GM21529 (cell line): ENCODE results near the gene FSHR.

ENCODE experiments used
- ATAC-seq: cut with Tn5 transposase; IDR thresholded peaks from one replicate; pipeline ENCODE4 v1.9.1; 2021; ENCODE audit not compliant: unreplicated experiment

Gene FSHR, protein sequence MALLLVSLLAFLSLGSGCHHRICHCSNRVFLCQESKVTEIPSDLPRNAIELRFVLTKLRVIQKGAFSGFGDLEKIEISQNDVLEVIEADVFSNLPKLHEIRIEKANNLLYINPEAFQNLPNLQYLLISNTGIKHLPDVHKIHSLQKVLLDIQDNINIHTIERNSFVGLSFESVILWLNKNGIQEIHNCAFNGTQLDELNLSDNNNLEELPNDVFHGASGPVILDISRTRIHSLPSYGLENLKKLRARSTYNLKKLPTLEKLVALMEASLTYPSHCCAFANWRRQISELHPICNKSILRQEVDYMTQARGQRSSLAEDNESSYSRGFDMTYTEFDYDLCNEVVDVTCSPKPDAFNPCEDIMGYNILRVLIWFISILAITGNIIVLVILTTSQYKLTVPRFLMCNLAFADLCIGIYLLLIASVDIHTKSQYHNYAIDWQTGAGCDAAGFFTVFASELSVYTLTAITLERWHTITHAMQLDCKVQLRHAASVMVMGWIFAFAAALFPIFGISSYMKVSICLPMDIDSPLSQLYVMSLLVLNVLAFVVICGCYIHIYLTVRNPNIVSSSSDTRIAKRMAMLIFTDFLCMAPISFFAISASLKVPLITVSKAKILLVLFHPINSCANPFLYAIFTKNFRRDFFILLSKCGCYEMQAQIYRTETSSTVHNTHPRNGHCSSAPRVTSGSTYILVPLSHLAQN

DNA sequence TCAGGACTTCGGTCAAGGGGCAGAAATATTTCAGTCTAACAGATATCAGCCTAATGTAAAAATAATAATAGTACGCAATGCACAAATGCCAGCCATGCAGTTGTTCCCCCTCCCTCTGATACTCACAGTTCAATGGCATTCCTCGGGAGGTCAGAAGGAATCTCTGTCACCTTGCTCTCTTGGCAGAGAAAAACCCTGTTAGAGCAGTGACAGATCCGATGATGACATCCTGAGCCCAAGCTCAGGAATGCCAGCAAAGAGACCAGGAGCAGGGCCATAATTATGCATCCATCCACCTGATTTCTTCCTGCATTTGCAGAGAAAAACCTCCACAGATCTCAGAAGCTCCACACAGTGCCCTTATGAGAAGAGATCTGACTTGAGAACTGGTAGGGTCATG is at the start of gene FSHR:
TSS of gene FSHR (minus strand) at position 376 of the 400 bp plus-strand sequence. CDS start at position 278, 98 bp downstream.
- no peak for ATAC-seq

DNA sequence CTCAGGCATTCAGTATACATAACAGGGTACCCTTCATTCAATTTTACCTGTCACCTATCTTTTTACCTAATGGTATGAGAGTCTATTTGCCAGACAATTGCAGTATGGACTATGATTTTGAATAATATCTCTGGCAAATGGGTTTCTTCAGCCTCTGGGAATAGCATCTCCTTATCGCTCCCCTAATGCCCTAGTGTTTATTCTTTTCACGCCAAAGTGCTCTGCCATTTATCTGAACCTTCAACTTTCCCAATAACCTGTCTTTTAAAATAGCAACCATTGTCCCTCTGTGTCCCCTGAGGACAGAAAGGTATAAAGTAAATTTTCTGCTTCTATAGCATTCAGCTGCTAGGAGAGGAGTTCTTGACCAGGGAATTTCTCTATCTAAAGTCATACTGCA is 45.0 kb upstream of the FSHR start:
- ATAC-seq, result no peak

DNA sequence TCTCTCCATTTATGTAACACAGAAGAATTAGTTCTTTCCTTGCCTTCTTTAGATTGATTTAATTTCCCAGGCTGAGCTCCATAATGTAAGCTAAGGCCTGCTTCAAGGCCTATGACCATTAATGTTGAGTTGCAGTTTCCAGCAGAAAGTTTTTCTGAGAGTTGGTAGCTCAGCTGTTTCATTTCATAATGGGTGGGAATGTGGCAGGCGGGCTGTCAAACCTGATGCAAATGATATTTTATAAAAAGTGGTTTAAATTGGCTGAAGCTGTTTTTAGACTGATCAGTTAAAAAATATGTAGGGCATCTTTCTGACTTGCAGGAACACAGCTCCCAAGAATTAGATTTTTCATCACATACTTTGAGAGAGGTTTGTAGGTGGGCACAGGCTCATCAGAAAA is 40.4 kb upstream of the FSHR start:
- no peak for ATAC-seq

DNA sequence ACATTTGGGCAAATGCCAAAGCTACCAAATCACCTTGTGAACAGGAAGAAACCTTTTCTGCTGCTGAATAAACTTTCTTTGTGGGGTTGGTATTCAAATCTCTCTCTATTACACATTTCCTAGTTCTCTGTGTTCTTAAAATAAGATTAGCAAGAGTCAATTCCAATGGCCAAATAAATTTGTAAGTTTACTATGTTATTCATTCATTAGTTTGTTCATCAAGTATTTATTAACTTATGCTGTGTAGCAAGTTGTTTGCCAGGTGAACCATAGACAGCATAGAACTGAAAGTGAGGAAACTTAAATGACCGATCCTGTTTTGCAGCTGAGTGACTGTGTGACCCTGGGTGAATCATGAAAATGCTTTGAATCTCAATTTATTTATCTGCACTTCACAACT is 37.7 kb upstream of the FSHR start:
- no peak for ATAC-seq

DNA sequence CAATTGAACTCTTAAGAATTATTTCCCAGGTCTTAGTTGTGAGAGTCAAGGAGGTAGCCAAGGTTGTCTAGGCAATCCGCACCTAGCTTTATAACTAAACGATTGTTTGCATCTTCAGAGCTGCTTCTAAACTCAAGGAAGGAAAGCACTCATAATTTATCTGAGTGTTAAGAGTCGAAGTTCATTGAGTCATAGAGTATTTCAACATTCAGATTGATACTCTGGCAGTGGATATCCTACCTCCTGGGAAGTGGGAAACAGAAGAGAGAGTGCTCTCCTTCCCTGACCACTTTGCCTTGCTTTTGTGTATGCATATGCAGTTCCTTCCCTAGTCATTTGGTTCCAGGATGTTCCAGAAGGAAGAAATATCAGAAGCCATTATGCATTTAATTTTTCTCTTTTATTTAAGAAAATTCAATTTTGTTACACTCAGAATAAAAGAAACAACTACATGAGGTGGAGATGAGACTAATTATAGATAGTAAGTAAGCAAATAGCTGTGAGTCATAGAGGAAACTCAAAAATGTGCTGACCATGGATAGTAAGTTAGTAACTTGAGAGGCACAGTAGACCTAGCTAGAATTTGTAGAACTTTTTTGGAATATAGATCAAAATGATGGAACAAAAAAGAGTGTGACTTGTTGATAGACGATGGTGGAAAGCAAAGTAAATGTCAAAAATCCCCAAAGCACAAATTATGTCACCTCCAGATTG is 35.4 kb upstream of the FSHR start:
- no peak for ATAC-seq

DNA sequence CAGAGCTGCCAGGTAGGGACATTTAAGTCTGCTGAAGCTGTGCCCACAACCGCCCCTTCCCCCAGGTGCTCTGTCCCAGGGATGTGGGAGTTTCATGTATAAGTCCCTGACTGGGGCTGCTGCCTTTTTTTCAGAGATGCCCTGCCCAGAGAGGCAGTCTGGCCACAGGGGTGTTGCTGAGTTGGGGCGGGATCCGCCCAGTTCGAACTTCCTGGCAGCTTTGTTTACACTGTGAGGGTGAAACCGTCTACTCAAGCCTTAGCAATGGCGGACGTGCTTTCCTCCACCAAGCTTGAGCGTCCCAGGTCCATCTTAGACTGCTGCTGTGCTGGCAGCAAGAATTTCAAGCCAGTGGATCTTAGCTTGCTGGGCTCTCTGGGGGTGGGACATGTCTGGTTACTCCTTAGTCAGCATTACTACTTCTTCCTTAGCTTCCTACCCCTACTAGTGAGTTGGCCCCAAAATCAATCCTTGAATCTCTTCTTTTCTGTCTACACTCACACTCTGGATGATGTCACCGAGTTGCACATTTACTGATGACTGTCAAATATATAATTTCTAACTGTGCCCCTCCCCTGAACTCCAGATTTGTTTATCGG is 31.8 kb upstream of the FSHR start:
- no peak for ATAC-seq

DNA sequence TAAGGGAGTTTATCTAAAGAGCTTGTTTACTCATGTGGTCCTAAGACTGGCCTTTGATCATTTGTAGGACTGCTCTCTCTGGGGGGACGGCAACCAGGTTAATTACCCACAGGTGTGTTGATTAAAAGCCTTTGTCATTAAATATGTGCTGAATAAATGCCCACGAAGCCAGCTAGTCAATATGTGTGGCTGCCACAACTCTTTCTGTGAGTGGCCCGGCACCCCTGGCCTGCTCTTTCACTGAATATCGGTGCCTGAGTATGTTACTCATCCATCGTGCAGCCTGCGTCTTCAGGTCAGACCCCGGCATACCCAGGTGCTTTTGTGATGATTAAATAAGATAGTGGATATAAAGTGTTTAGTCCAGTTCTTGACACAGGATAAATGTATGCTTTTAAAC is 24.3 kb upstream of the FSHR start:
- no peak for ATAC-seq

DNA sequence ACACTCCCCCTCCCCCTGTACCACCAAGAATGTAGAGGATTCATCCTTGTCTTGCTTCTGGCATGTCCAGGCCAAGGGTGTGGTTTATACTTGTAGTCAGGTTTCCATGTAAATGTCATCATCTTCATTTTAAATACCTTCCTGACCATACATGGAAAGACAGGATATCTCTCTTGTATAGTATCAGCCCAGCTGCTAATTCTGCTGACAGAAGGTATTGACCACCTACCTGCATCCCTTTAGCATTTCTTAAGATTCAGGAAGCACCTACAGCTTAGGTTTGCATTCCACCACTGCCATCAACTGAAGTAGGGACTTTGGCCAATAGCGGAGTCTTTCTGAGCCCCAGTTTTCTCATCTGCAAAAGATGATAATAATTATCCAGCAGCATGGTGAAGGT is 22.9 kb upstream of the FSHR start:
- no peak for ATAC-seq

DNA sequence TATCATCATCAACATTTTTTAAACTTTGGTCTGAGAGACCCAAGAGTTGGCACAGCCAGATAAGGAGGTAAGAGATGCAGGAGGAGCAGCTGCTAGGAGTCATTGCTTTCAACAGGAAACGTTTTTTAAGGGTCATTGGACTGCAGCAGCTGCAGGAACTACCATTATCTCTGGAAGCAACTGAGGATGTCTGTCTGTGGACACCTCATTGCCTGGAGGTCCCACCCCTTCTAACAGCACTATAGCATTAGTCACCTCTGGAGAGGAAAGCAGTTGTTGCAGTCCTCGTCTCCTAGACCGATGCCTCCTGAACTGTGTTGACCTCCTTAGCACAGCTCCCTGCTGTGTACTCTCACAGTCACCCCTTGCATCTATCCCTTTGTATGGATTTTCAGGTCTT is 21.5 kb upstream of the FSHR start:
- ATAC-seq, result no peak

DNA sequence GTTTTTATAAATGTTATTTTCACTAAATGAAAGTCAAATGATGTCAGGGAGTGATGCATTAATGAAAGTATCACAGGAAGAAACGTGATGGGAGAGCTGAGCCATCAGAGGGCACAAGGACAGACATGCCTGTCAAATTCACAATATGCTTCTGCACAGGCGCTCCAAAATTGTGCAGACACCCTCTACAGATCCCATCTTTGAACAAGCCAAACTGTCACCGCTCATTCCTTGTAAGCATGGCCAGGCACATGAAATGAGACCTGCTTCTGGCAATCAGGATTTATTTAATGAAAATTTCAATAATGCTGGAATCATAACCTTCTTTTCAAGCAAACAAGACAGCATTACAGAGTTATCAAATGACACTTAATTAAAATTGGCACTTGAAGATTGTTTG is 20.4 kb upstream of the FSHR start:
- ATAC-seq, result no peak

DNA sequence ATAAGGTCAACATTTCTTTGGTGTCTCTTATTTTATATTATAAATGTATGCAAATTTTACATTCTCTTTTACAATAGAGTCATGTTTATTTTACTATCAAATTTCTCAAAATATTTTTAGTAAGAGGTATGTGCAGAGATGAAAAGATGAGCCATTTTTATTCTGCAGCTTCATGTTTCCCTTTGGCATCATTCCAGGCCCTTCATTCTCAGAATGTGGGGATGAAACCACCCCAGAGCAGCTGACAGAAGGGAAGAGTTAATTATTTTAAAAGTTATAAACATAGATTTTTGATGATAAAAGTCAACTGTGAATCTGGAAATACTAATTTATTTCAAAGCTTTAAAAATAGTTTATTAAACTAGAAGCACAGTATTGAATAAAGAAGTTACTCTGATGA is 12.8 kb upstream of the FSHR start:
- no peak for ATAC-seq

DNA sequence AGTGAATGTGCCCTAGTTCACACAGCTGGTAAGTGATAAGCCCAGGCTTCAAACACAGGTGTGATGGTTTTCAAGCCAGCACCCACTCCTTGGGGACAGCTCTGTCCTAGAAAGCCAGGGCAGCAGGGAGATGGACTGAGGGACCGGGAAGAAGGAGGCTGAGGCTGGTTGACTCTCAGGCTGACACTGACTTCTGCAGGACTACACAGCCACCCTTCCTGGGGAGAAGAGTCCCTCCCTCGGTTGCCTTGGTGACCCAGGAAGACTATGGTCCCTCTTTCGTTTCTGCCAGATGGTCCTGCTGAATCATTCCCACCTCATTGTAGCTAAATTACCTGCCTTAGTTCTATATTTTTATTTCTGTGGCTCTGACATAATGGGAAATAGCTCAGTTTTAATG is 11.3 kb upstream of the FSHR start:
- no peak for ATAC-seq

DNA sequence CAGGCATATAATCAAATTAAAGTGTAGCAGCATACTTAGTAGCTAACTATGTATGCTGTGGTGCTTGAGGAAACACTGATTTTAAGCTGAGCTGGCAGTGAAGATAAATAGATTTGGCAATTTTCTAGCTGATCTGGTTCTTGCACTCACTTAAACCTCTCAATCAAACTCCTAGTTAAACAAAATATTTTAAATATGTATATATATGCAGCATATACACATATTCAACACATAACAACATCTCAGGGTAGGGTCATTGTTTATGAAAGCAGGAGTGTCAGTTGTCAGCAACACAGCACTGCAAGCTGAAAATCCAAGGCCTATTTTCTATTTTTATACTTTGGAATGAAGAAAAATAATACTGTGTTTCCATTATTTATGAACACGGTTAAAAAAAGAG is 10.4 kb upstream of the FSHR start:
- ATAC-seq, result no peak

DNA sequence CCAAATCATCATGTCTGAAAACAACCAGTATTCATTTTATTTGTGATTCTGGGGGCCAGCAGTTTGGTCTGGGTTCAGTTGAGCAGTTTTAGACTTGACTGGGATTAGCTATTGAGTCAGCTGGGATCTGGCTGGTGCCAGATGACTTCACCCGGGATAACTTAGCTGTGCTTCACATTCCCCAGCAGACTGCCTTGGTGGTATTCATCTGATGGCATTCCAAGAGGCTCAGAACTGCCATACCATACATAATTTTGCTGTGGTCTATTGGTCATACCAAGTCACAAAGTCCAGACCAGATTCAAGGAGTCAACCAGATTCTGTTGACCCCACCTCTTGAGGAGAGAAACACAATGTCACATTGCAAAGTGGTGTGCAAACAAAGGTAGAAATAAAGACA is 7.8 kb upstream of the FSHR start:
- ATAC-seq, result no peak

DNA sequence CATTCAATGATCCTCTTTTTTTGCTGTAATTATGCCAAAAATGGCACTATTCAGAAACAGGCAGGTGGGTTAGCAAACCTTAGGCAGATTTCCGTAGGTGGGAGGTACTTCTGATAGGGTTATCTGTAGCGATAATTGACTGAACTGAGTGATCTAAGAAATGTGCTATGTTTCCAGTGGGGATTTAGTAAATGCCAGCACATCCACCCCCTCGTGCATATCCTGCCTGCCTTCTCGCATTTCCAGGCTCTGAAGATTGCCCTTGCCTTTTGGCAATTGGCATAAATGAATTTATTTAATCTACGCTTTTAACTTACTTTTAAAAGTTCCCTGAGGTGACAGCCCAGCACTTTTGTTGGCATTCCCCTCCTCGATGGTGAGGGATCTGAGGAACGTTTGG is 576 bp upstream of the FSHR start:
- no peak for ATAC-seq

DNA sequence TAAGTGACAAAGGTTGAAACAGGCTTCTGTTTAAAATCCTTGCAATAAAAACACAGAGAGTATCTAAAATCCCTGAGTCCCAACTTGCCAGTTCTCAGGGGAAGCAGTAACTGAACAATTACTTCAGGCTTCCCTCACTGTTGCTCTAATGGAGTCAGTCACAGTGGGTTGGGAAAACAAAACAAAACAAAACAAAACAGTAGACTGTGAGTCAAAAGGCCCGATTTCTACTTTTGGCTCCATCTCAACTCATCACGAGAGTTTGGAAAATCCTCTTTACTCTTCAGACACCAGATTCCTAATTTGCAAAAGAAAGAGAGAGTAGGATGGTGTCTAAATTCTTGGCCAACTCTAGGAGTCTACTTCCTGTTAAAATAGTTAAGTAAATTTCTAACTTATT is 1.1 kb downstream of the FSHR start:
- ATAC-seq, result no peak

DNA sequence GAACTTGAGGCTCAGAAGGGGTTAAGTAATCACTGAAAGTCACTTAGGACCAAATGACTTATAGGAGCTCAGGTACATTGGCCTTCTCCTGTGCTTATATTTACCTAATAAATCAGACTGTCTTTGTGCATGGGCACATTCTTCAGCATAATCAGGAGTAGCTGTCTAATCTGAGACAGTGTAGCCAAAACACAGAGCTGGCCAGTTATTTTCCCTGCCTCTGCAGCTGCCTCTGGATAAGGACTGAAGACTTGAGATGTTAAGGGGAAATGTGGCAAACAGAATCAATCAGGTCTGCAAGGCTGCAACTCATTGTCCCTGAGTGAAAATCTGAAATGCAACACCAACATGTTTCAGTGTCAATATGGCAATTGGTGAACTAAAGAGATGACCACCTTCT is 1.5 kb downstream of the FSHR start:
- no peak for ATAC-seq

DNA sequence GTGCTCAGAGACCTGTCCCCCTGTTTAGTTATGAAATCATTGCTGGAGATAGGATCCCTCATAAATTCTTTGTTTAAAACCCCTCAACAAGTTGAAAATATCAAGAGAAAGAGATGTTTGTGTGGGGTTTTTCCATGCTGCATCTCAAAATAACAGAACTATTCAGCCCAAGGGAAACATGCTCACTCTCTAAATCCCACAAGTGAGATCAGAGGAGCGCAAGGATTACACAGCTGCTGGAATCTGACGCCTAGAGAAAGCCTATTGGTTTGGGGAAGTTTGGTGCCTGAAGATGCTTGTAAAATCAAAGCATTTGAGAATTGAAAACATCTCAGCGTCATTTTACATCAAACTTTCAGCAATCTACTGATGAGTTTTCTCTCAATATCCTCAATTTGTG is 7.9 kb downstream of the FSHR start:
- no peak for ATAC-seq

DNA sequence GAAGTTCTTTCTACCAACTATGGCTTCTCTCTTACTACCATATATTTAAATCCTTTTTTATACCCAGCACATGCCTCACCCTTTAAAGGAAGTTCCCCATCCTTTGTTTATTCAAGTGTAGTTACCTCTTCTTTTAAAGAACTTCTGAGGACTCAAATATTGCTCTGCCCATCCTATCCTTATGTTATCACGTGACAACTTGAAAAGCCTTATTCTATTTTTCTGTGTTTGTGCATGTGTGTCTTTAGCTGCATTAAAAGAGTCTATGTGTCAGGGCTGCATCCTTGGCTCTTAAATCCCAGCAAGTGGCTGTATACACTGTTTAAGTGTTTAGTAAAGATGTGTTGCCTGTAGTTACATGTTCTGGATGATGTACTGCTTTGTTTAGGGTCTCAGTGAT is 22.5 kb downstream of the FSHR start:
- no peak for ATAC-seq

DNA sequence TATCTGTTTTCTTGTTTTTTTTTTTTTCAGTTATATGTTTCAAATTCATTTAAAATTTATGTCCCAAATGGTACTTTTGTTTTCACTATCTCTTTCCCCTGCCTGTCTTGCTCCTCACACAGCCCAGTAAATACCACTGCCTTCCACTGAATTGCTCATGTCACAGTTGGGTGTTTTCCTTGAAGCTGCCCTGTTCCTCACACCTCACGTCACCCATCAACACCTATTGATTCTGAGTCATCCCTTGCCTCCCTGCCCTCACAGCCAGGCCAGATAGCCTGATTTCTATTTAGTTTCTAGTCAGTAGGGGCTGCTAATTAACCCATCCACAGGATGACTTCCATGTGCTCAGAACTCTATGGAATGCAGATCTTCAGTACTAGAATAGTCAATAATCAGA is 25.3 kb downstream of the FSHR start:
- ATAC-seq, result no peak

DNA sequence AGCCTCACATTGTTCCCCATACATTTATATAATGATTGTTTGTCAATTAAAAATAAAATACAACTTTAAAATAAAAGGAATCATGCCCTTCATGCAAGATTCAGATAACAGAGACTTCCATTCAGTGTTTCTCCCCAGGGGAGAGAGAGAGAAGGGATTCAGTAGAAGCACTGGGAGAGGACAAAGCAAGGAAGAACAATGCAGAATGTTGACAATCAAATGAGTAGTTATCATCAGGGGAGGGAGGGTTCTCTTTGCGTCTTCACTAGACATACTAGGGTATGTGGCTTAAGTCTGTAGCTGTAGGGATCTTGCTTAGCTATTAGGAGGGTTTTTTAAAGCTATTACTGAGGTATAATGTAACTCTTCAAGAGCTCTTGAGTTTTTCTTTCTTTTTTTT is 30.7 kb downstream of the FSHR start:
- ATAC-seq, result no peak

DNA sequence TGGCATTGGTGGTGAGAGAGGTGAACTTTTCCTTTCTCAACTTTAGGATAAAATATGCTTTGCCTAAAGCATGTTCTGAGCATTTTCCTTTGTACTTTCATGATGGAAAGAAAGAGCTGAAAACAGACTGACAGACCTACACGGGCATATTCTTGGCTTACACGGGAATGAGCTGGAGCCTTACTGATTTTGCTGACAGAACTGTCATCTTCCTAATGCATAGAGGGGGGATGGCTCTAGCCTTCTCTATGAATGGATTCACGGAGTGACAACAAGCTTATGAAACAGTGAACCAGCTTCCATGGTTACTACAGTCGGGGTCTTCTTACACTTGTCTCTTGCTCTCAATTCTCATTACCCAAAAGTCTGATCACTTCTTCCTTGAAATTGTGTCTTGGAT is 32.2 kb downstream of the FSHR start:
- ATAC-seq, result no peak
